Dendritic cell treated with granulocyte-macrophage colony-stimulating factor and Interleukin-4, amounts not matched to agents 40 ng/mL and 50 ng/mL, for 4 days (primary cell): ENCODE measurements around the gene PCGF3.
"Not testable (repeated sequence)": the region's sequence is repeated elsewhere in the genome, so short reads cannot be mapped to it uniquely, and the experiment has no call there.

Experiments
- H3K27ac Mint-ChIP-seq: one replicate; pipeline ENCODE4 v1.8.0; 2022; ENCODE audit warnings: mild to moderate bottlenecking, mixed read lengths
- H3K27me3 Mint-ChIP-seq: one replicate; pipeline ENCODE4 v1.8.0; 2022; ENCODE audit warnings: mild to moderate bottlenecking, mixed read lengths
- H3K36me3 Mint-ChIP-seq: one replicate; pipeline ENCODE4 v1.8.0; 2022; ENCODE audit warnings: low read depth, mixed read lengths
- H3K4me1 Mint-ChIP-seq: one replicate; pipeline ENCODE4 v1.8.0; 2022; ENCODE audit warnings: low read depth, mixed read lengths
- H3K4me3 Mint-ChIP-seq: one replicate; pipeline ENCODE4 v1.8.0; 2022; ENCODE audit warnings: mild to moderate bottlenecking, moderate library complexity, mixed read lengths
- H3K9me3 Mint-ChIP-seq: one replicate; pipeline ENCODE4 v1.8.0; 2022; ENCODE audit warnings: mixed read lengths
- intact Hi-C: fragments of 100-400 bp; cut with micrococcal nuclease; formaldehyde crosslinking; loops from one replicate; pipeline ENCODE4 v1.15.0; 2022

Gene PCGF3

DNA sequence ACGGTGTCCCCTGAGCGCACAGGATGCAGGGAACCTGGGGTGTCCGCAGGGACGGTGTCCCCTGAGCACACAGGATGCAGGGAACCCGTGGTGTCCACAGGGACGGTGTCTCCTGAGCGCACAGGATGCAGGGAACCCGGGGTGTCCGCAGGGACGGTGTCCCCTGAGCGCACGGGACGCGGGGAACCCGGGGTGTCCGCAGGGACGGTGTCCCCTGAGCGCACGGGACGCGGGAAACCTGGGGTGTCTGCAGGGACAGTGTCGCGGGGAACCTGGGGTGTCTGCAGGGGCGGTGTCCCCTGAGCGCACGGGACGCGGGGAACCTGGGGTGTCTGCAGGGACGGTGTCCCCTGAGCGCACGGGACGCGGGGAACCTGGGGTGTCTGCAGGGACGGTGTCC, 30.9 kb downstream of the PCGF3 start:
- H3K9me3 Mint-ChIP-seq, H3K4me3 Mint-ChIP-seq, intact Hi-C loops: not testable (repeated sequence)

DNA sequence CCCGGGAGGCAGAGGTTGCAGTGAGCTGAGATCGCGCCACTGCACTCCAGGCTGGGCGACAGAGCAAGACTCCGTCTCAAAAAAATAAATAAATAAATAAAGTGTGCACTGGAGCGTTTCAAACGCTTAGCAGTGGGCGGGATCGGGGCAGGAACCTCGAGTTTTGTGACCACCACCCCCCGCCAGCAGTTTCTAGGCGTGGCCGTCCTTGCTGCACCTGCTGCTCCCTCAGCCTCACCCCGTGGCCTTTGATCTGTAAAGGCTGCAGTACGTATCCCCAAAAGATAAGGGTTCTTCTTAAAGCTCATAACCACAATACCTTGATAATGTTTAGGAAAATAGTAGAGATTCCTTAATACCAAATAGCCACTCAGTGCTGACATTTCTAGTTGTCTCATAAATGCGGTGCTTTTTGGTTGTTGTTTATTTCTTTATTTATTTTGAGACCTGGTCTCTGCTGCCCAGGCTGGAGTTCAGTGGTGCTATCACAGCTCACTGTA, 33.2 kb downstream of the PCGF3 start:
- intact Hi-C loops, result no loop called here
- H3K36me3 Mint-ChIP-seq, result peaks cover 94% of the 10 kb centered on the region
- H3K4me3 Mint-ChIP-seq, result no peak overlapping the region
- no peaks in the 10 kb centered on the region for H3K27me3 Mint-ChIP-seq
- no peak overlapping the region for H3K27ac Mint-ChIP-seq
- H3K4me1 Mint-ChIP-seq, result peaks cover 6% of the 10 kb centered on the region
- no peaks in the 10 kb centered on the region for H3K9me3 Mint-ChIP-seq

More for the DNA sequence above, 30.9 kb downstream of the PCGF3 start:
- peaks cover 90% of the 10 kb centered on the region for H3K36me3 Mint-ChIP-seq
- H3K4me1 Mint-ChIP-seq, H3K27me3 Mint-ChIP-seq, H3K27ac Mint-ChIP-seq: not testable (repeated sequence)

DNA sequence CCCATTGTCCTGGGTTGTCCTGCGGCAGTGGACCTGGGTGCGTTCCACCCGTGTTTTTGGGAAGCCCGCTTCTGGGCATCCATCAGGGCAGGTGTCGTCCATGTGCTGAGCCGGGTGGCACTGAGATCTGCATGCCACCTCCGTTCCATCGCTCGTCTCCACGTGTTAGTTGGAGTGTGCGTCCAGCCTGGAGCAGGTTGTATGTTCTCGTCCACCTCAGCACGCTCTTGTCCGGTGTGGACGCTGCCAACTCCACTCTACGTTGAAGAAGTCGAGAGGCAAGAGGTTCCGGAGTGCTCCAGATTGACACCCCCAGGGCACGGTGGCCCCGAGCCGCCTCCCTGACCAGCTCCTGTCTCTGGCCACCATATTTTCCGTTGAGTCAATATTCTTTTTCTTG, 33.9 kb downstream of the PCGF3 start:
- Mint-ChIP-seq H3K9me3 (no peaks in the 10 kb centered on the region), H3K4me3 (no peak overlapping the region), H3K27me3 (no peaks in the 10 kb centered on the region), H3K4me1 (peaks cover 6% of the 10 kb centered on the region), H3K27ac (no peak overlapping the region), H3K36me3 (peaks cover 94% of the 10 kb centered on the region)
- intact Hi-C loops, result no loop called here

DNA sequence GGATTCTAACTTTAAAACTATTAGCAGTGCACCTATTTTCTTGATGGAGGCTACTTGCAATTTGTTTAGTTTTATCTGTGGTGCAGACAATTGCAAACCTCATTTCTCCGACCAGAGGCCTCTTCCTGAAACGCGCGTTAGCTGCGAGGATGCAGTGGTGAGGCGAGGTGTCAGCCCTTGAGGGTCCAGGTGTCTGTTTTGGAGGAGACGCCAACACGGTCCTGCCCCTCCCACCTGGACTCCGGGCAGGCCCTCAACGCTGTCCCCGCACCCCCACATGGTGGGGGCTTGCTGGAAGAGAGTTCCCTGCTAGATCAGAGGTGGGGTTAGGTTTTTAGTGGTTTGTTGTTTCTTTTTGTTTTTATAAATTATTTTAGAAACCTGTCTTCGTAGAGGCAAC, 34.4 kb downstream of the PCGF3 start:
- Mint-ChIP-seq H3K27ac (no peak overlapping the region), H3K4me3 (no peak overlapping the region), H3K36me3 (peaks cover 91% of the 10 kb centered on the region), H3K4me1 (peaks cover 6% of the 10 kb centered on the region), H3K27me3 (no peaks in the 10 kb centered on the region), H3K9me3 (no peaks in the 10 kb centered on the region)
- intact Hi-C loops, result no loop called here

DNA sequence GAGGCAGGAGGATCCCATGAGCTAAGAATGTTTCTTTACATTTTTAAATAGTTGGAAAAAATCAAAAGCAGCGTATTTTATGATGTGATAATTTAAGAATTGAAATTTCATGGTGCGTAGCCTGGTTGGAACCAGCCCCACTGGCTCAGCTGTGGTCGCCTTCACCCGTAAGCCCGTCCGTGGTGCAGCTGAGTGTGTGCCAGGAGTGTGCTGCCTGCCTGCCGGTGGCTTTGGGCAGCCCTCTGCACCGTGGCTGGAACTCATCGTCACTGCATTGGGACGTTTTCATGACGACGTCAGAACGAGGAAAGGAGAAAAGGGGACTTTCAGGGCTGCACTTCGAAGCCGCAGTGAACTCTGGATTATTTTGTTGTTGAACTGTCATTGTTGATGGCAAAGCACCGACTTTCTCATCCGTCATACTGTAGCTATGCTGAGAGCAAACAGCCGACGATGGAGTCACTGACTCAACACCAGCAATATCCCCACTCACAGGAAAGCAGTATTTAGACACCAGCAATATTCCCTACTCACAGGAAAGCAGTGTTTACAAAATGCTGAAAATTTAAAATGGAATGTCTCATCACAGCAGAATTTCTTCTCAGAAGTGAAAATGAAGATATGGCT, 35.1 kb downstream of the PCGF3 start:
- Mint-ChIP-seq H3K36me3 (peaks cover 84% of the 10 kb centered on the region), H3K4me1 (peaks cover 6% of the 10 kb centered on the region), H3K9me3 (no peaks in the 10 kb centered on the region), H3K27me3 (no peaks in the 10 kb centered on the region), H3K4me3 (no peak overlapping the region), H3K27ac (no peak overlapping the region)
- intact Hi-C loops, result no loop called here

DNA sequence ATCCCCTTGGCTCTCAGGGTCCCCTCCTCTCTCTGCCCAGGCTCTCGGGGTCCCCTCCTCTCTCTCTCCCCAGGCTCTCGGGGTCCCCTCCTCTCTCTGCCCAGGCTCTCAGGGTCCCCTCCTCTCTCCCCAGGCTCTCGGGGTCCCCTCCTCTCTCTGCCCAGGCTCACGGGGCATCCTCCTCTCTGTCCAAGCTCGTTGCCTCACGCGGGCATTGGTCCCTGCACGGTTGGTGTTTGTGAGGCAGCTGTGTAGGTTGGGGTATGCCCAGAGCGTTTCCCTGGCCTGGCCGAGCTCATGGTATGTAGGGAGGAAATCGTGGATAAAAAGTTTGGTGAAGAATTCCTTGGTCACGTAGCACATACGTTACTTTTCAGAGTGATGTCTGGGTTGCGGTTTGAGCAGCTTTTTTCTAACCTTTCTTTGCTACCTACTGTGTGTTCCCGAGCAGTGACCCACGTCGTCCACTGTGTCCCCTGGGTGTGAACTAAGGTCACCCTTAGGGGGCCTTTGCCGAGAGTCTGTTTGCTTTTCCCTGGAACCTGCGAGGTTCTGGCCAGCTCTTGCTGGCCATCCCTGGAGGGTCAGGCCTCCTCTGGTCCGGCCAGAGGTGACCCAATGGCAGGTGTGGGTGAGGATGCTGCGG, 36.6 kb downstream of the PCGF3 start:
- no peak overlapping the region for H3K4me3 Mint-ChIP-seq
- H3K27me3 Mint-ChIP-seq, result no peaks in the 10 kb centered on the region
- peaks cover 6% of the 10 kb centered on the region for H3K4me1 Mint-ChIP-seq
- H3K36me3 Mint-ChIP-seq, result peaks cover 72% of the 10 kb centered on the region
- intact Hi-C loops, result no loop called here
- H3K27ac Mint-ChIP-seq, result no peak overlapping the region
- H3K9me3 Mint-ChIP-seq, result no peaks in the 10 kb centered on the region

DNA sequence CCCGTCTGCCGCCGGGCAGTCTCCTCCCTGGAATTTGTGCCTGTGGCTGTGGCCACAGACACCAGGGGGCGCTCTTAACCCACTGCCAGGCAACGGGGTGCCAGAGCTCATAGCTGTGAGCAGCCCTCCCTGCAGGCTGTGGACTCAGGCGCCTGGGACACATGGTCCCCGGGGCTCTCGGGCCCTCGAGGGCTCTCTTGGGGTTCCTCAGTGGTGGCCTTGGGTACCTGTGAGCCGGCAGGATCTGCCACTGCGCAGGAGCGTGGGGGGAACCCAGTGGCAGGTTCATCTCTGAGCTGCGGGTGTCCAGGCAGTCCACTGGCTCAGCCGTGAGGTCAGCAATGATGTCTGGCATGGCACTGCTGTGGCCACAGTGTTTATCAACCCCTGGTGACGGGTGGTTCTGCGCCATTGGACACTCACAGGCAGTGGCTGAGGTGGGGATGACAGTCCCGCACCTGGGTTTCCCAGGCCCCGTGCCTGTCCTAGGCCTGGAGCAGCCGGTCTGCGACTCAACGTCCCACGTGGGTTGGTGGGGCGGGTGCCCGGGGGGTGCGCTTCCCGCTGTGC, 37.2 kb downstream of the PCGF3 start:
- H3K27ac Mint-ChIP-seq, result no peak overlapping the region
- no peak overlapping the region for H3K4me3 Mint-ChIP-seq
- peaks cover 6% of the 10 kb centered on the region for H3K4me1 Mint-ChIP-seq
- no peaks in the 10 kb centered on the region for H3K27me3 Mint-ChIP-seq
- intact Hi-C loops, result no loop called here
- H3K9me3 Mint-ChIP-seq, result no peaks in the 10 kb centered on the region
- H3K36me3 Mint-ChIP-seq, result peaks cover 69% of the 10 kb centered on the region

DNA sequence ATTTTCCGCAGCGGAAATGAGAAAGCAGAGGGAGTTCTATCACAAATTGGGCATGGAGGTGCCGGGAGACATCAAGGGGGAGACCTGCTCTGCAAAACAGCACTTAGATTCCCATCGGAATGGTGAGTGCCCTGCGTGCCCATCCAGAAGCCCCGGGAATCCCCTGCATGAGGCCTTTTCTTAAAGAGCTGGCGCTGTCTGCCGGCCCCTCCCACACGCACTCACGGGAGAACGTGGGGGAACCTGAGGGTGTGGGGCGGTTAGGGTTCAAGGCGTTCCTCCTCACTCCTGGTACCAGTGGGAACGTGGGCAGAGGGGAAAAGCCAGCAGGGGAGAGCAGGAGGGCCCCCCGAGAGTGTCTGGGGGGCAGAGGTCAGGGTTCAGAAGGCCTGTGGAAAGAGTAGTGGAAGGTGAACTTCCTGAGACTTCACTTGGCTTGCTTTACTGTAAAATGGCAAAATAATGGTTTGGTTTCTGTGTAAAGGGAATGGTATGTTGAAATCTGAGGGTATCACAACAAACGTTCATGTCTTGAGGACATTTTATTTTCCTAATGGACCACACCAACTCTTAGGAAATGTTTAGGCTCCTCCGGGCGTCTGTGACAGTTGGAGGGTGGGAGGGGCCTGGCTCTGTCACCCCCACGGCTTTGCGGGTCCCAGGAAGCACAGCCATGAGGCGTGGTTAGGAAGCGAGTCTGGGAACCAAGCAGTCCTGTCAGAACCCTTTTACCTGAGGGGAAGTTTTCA, 38.0 kb downstream of the PCGF3 start:
- intact Hi-C loops, result no loop called here

DNA sequence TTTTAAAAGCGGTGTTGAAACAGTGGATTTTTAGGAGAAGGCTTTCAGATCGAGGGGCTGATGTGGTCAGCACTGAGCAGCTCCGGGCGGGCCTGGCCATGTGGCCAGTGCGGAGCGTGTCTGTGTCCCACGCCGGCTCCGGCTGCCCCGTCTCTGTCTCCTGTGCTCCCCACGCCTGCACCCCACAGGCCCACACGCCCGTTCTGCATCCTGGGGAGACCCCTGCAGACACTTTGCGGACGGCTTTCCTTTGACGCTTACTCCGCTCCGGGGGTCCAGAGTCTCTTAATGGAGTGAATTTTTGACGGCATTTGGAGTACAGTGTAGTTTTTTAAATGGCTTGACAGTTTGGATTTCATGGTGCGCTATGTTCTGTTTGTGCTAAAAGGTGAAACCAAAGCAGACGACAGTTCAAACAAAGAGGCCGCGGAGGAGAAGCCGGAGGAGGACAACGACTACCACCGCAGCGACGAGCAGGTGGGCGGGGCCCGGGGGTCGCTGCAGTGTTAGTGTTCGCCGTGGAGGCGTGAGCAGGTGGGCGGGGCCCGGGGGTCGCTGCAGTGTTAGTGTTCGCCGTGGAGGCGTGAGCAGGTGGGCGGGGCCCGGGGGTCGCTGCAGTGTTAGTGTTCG, 38.7 kb downstream of the PCGF3 start:
- no peaks in the 10 kb centered on the region for H3K9me3 Mint-ChIP-seq
- no peaks in the 10 kb centered on the region for H3K27me3 Mint-ChIP-seq
- intact Hi-C loops, result no loop called here
- H3K4me3 Mint-ChIP-seq, result no peak overlapping the region
- peaks cover 69% of the 10 kb centered on the region for H3K36me3 Mint-ChIP-seq
- H3K27ac Mint-ChIP-seq, result no peak overlapping the region
- H3K4me1 Mint-ChIP-seq, result peaks cover 6% of the 10 kb centered on the region

More for the DNA sequence above, 38.0 kb downstream of the PCGF3 start:
- Mint-ChIP-seq H3K9me3 (no peaks in the 10 kb centered on the region), H3K27ac (no peak overlapping the region), H3K36me3 (peaks cover 69% of the 10 kb centered on the region), H3K27me3 (no peaks in the 10 kb centered on the region), H3K4me3 (no peak overlapping the region), H3K4me1 (peaks cover 6% of the 10 kb centered on the region)

DNA sequence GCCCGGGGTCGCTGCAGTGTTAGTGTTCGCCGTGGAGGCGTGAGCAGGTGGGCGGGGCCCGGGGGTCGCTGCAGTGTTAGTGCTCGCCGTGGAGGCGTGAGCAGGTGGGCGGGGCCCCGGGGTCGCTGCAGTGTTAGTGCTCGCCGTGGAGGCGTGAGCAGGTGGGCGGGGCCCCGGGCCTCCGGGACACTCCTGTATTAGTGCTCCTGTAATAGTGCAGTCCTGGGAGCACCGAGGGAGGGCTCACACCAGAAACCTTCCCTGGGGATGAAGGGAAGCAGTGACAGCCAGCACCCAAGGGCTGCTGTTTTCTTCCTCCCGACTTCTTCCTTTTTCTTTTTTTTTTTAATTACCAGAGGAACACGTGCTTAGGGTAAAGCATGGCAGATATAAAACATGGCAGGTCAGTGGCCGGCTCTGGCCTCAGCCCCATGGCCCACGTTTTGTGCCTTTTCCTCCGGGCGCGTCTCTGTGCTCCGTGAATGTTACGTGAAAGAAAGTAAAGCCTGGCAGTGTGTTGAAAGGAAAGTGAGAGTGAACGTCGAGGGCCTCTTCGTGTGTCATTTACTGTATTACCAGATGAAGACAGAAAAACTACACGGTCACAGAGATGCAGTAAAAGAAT, 42.0 kb downstream of the PCGF3 start:
- peaks cover 2% of the 10 kb centered on the region for H3K4me1 Mint-ChIP-seq
- H3K9me3 Mint-ChIP-seq, result no peaks in the 10 kb centered on the region
- no peaks in the 10 kb centered on the region for H3K27me3 Mint-ChIP-seq
- no peak overlapping the region for H3K27ac Mint-ChIP-seq
- no peak overlapping the region for H3K4me3 Mint-ChIP-seq
- H3K36me3 Mint-ChIP-seq, result peaks cover 74% of the 10 kb centered on the region
- intact Hi-C loops, result no loop called here

DNA sequence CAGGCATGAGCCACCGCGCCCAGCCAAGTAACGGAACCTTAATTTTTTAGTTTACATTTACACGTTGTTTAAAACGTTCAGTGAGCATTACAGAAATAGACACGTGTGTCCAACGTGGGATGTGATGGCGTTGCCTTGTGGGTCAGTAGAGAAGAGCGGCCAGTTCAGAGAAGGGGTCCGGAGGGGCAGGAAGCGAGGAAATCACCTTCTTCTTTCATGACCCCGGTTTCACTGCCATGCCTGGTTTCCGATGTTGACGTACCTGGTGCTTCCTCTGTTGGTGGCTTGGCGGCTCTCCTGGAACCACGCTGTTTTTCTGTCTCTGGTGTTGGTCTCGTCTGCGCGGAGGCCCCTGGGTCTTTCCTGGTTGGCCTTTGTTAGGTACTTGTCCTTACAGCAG, 42.8 kb downstream of the PCGF3 start:
- Mint-ChIP-seq H3K27me3 (no peaks in the 10 kb centered on the region), H3K36me3 (peaks cover 74% of the 10 kb centered on the region), H3K4me1 (no peaks in the 10 kb centered on the region), H3K27ac (no peak overlapping the region), H3K4me3 (no peak overlapping the region), H3K9me3 (no peaks in the 10 kb centered on the region)
- intact Hi-C loops, result no loop called here

DNA sequence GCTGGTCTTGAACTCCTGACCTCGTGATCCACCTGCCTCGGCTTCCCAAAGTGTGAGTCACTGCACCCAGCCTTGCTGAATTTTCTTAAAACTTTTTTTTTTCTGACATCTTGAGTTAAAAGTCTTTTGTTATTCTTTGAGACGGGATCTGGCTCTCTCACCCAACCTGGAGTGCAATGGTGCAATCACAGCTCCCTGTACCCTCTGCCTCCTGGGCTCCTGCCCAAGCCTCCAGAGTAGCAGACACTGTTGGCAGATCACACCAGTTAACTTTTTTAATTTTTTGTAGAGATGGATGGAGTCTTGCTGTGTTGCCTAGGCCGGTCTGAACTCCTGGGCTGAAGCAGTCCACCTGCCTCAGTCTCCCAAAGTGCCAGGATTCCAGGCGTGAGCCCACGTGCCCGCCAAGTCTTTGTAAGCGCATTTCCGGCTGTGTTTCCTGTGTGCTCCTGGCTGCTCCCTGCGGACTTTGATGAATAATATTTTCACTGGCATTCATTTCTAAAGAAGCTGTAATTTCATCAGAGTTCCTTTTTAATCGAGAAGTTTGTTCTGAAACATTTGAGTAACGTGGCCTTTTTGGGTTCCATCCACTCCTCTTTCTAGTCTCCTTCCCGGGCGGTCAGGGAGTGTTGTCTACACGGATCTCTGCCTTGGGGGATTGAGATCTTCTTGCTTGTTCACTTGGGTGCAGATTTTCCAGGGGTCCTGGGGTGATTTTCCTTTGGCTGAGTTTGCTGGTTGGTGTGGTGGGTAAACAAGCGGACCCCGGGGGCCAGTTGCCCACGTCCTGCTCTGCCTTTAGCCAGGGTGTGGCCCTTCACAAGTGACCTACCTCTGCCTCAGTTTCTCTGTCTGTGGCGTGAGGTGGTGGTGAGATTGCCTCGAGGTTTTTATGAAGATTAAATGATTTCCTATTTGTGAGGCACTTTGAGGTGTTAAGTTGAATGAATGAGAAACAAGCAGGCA, 44.4 kb downstream of the PCGF3 start:
- Mint-ChIP-seq H3K36me3 (peaks cover 75% of the 10 kb centered on the region), H3K4me1 (no peaks in the 10 kb centered on the region), H3K27me3 (no peaks in the 10 kb centered on the region), H3K4me3 (no peak overlapping the region), H3K9me3 (no peaks in the 10 kb centered on the region), H3K27ac (no peak overlapping the region)
- intact Hi-C loops, result no loop called here

DNA sequence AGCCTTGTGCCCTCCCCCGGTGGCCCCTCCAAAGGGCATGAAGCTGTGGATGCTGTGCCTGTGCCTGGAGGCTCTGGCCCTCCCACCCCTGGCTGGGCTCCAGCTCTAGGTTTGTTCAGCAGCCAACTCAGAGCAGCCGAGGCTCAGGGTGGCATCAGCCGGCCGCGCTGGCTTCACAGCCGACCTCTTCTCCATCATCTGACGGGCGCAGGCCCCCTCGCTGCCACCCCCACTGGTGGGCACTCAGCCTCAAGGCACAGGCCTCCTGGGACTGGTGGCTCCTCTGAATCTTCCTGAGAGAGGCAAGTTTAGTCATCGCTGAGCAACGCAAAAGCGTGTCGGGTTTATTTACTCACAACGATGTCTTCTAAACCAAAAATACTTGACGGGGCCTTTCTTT, 46.0 kb downstream of the PCGF3 start:
- no peaks in the 10 kb centered on the region for H3K9me3 Mint-ChIP-seq
- H3K27ac Mint-ChIP-seq, result no peak overlapping the region
- H3K4me3 Mint-ChIP-seq, result no peak overlapping the region
- no peaks in the 10 kb centered on the region for H3K27me3 Mint-ChIP-seq
- intact Hi-C loops, result no loop called here
- H3K4me1 Mint-ChIP-seq, result no peaks in the 10 kb centered on the region
- peaks cover 91% of the 10 kb centered on the region for H3K36me3 Mint-ChIP-seq
